Prostate gland (tissue), 2 donors: ENCODE results near the gene UBE3D. TPM values are rescaled to one million over a fixed set of nuclear protein-coding genes. Genes with fewer than 3 reads are reported as not detected.

ENCODE experiments used
- DNase-seq: peaks from one replicate; pipeline ENCODE4 v3.0.0-alpha.2; 2019; ENCODE audit warnings: low spot score
- H3K27ac ChIP-seq, 2 donors: fragments of 200-600 bp; sonication (generic); 2 replicates each; pipeline ENCODE4 v1.5.1; 2017 to 2019
- H3K27me3 ChIP-seq: fragments of 200-600 bp; sonication (generic); replicated peaks from 2 replicates; pipeline ENCODE4 v1.5.1; 2019; ENCODE audit not compliant: insufficient read depth
- H3K36me3 ChIP-seq, 2 donors: fragments of 200-600 bp; sonication (generic); 1 replicate in 1 of 2; 2 replicates in 1 of 2; pipeline versions ENCODE4 v1.5.1 to v1.8.1; 2017 to 2019
- H3K4me1 ChIP-seq: fragments of 200-600 bp; sonication (generic); replicated peaks from 2 replicates; pipeline ENCODE4 v1.5.1; 2019
- H3K4me3 ChIP-seq, 2 donors: fragments of 200-600 bp; sonication (generic); 2 replicates each; pipeline ENCODE4 v1.5.1; 2017 to 2019
- H3K9me3 ChIP-seq: fragments of 200-600 bp; sonication (generic); 2 replicates; pipeline ENCODE4 v1.5.1; 2017
- POLR2A ChIP-seq: fragments of 450-650 bp; IDR thresholded peaks from one replicate; pipeline ENCODE4 v1.6.1; 2016; ENCODE audit warnings: antibody characterized with exemption, mild to moderate bottlenecking
- POLR2AphosphoS5 ChIP-seq: sonication (generic); formaldehyde crosslinking; IDR thresholded peaks from one replicate; pipeline ENCODE4 v1.6.1; 2017; ENCODE audit warnings: antibody characterized with exemption
- WGBS: methylation state at CpG from one replicate; pipeline ENCODE4 v1.1.5; 2018; 5-methylcytosine and 5-hydroxymethylcytosine counted together
- intact Hi-C: fragments of 100-400 bp; cut with DNase I; formaldehyde crosslinking; loops from one replicate; pipeline ENCODE4 v1.14.2; 2022
- total RNA-seq, 2 donors: library from RNA; depleted of rRNA; stranded (reverse); fragments of >200 nt; gene quantifications; one replicate each; pipeline ENCODE4 v1.1.0, GENCODE V29; 2016
- TF ChIP-seq, protein P1 (sequence below), 4 experiments: fragments of 200-600 bp in 2 of 4; fragments of 450-650 bp in 2 of 4; sonication (generic) in 2 of 4; IDR thresholded peaks; 1 replicate in 3 of 4; 2 replicates in 1 of 4; pipeline ENCODE4 v1.5.1; 2016 to 2019; ENCODE audit warnings: antibody characterized with exemption in 4 of 4, mild to moderate bottlenecking in 2 of 4, moderate library complexity in 2 of 4

Gene UBE3D
- total RNA-seq, 2 donors from 2014 or later, result 3.1 to 6.0 TPM

- Histone ChIP-seq H3K9me3 (no peaks in the 10 kb centered on the region), H3K27ac (no peak overlapping the region), H3K27me3 (no peaks in the 10 kb centered on the region), H3K36me3 (no peaks in the 10 kb centered on the region), H3K4me3 (no peak overlapping the region), H3K4me1 (no peaks in the 10 kb centered on the region)
- DNase-seq, result no peak
- WGBS, result 70% methylated on average over 3 of the region's 3 CpGs
- intact Hi-C loops, result no loop called here
- TF ChIP-seq, protein P1, sequence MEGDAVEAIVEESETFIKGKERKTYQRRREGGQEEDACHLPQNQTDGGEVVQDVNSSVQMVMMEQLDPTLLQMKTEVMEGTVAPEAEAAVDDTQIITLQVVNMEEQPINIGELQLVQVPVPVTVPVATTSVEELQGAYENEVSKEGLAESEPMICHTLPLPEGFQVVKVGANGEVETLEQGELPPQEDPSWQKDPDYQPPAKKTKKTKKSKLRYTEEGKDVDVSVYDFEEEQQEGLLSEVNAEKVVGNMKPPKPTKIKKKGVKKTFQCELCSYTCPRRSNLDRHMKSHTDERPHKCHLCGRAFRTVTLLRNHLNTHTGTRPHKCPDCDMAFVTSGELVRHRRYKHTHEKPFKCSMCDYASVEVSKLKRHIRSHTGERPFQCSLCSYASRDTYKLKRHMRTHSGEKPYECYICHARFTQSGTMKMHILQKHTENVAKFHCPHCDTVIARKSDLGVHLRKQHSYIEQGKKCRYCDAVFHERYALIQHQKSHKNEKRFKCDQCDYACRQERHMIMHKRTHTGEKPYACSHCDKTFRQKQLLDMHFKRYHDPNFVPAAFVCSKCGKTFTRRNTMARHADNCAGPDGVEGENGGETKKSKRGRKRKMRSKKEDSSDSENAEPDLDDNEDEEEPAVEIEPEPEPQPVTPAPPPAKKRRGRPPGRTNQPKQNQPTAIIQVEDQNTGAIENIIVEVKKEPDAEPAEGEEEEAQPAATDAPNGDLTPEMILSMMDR (IDR thresholded peaks at IDR 0.05), result no peak
- TF ChIP-seq POLR2A, result no peak
- TF ChIP-seq POLR2AphosphoS5, result no peak
Observed at GRCh38 chr6:82978362-82978945, 87.2 kb downstream of the UBE3D start.

- no peak for DNase-seq
- TF ChIP-seq POLR2AphosphoS5, result no peak
- Histone ChIP-seq H3K36me3 (no peaks in the 10 kb centered on the region), H3K4me1 (no peaks in the 10 kb centered on the region), H3K27ac (no peak overlapping the region), H3K4me3 (no peak overlapping the region), H3K27me3 (no peaks in the 10 kb centered on the region), H3K9me3 (no peaks in the 10 kb centered on the region)
- 93% methylated on average over 1 of the region's 1 CpG for WGBS
- intact Hi-C loops, result no loop called here
Observed at GRCh38 chr6:82976179-82976578, 89.5 kb downstream of the UBE3D start.

- Histone ChIP-seq H3K9me3 (no peaks in the 10 kb centered on the region), H3K36me3 (no peaks in the 10 kb centered on the region), H3K4me3 (no peak overlapping the region), H3K27me3 (no peaks in the 10 kb centered on the region), H3K27ac (no peak overlapping the region), H3K4me1 (no peaks in the 10 kb centered on the region)
- intact Hi-C loops, result no loop called here
- TF ChIP-seq POLR2AphosphoS5 (no peak), POLR2A (no peak)
- TF ChIP-seq, protein P1 (IDR thresholded peaks at IDR 0.05), result no peak
- DNase-seq, result no peak
- 97% methylated on average over 3 of the region's 3 CpGs for WGBS
Observed at GRCh38 chr6:82971877-82972460, 93.7 kb downstream of the UBE3D start.

- no peak overlapping the region for H3K4me3 ChIP-seq
- no peaks in the 10 kb centered on the region for H3K27me3 ChIP-seq
- no peaks in the 10 kb centered on the region for H3K4me1 ChIP-seq
- H3K36me3 ChIP-seq, result no peaks in the 10 kb centered on the region
- TF ChIP-seq POLR2A, result no peak
- TF ChIP-seq, protein P1 (IDR thresholded peaks at IDR 0.05), result no peak
- no peak for TF ChIP-seq POLR2AphosphoS5
- H3K27ac ChIP-seq, result no peak overlapping the region
- intact Hi-C loops, result no loop called here
- DNase-seq, result no peak
- WGBS, result 97% methylated on average over 1 of the region's 1 CpG
- H3K9me3 ChIP-seq, result no peaks in the 10 kb centered on the region
Observed at GRCh38 chr6:82970839-82971238, 94.8 kb downstream of the UBE3D start.

GRCh38 chr6:82968708-82969107 is 96.9 kb downstream of the UBE3D start:
- DNase-seq, result no peak
- TF ChIP-seq, protein P1 (IDR thresholded peaks at IDR 0.05), result no peak
- TF ChIP-seq POLR2AphosphoS5 (no peak), POLR2A (no peak)
- Histone ChIP-seq H3K36me3 (no peaks in the 10 kb centered on the region), H3K27ac (no peak overlapping the region), H3K4me3 (no peak overlapping the region), H3K4me1 (no peaks in the 10 kb centered on the region), H3K27me3 (no peaks in the 10 kb centered on the region), H3K9me3 (no peaks in the 10 kb centered on the region)
- intact Hi-C loops, result no loop called here
- 98% methylated on average over 2 of the region's 2 CpGs for WGBS
